Activated CD4-positive, alpha-beta T cell treated with anti-CD3 and anti-CD28 coated beads, Interleukin-2, amount 50 U/mL, for 4 hours (primary cell): ENCODE results near the gene INTS11.

Experiments used
- DNase-seq, 2 experiments: peaks; one replicate each; pipeline ENCODE4 v3.0.0-alpha.2; 2020

INTS11 gene

DNA sequence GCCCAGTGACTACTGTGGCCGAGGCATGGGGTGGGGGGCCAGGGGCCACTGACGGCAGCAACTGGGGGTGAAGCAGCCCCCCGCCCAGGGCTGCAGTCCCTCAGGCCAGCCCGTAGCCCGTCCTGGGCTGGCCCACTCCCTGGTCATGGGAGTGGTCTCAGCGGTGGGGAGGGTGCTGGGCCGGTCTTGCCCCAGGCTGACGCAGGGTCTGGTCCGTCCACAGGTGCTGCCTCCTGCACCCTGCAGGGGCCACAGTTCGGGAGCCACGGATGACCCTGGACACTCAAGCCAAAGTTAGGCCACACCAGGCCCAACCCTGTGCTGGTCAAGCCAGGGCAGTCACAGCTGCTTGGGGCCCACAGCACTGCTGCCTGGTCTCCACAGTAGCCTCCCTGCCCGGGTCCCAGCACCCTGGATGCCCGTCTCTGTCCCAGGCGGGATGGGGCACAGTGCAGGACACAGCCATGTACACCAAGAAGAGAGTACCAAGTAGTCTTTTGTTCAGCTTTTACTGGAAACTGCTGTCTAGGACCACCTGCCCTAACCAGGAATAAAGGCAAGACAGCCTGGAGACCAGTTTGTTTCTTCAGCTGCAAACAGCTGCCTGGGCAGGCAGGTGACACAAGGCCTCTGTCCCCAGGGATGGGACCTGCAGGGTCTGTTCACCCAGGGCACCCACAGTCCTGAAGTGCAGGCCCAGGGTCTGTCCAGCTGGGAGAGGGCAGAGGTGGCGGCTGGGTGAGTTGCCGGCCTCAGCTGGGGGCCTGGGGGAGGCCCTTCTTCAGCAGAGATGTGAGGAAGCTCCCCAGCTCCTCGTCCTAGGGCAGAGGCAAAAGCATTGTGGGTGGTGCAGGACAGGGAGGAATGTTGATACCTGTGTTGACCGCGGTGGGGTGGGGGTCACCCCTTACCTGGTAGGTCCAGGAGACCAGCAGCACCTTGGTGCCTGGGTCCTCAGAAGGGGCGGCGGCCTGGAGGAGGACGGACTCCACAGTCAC, 13.1 kb downstream of the INTS11 start:
- DNase-seq = no peak

DNA sequence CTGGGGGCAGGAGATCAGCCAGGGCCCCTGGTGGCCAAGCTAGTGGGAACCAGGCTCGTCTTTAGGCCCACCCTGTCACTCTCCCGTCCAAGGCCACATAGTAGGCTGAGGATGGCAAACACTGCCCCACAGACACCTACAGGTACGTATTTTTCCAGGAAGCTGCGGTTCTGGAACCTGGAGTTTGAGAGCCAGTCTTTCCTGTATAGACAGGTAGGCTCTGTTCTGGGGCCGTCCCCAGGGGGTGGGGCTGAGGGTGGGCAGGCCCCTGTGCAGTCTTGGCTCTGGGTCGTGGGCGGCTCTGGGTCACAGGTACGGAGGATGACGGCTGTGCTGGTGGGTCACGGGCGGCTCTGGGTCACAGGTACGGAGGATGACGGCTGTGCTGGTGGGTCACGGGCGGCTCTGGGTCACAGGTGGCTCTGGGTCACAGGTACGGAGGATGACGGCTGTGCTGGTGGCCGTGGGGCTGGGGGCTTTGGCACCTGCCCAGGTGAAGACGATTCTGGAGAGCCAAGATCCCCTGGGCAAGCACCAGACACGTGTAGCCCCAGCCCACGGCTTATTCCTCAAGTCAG, 13.9 kb downstream of the INTS11 start:
- DNase-seq = no peak

DNA sequence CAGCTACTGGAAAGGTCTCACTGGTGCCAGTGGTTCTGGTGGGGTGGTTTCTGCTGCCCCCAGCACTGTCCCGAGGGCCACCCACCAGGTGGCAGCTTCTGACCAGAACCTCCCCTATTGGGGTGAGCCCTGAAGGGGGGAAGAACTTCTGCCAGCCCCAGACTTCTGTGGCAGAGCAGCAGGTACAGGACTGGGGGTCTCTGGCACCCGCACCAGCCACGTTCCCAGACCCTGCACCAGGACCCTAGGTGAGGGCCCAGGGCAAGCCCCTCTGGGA, 14.4 kb downstream of the INTS11 start:
- no peak for DNase-seq

DNA sequence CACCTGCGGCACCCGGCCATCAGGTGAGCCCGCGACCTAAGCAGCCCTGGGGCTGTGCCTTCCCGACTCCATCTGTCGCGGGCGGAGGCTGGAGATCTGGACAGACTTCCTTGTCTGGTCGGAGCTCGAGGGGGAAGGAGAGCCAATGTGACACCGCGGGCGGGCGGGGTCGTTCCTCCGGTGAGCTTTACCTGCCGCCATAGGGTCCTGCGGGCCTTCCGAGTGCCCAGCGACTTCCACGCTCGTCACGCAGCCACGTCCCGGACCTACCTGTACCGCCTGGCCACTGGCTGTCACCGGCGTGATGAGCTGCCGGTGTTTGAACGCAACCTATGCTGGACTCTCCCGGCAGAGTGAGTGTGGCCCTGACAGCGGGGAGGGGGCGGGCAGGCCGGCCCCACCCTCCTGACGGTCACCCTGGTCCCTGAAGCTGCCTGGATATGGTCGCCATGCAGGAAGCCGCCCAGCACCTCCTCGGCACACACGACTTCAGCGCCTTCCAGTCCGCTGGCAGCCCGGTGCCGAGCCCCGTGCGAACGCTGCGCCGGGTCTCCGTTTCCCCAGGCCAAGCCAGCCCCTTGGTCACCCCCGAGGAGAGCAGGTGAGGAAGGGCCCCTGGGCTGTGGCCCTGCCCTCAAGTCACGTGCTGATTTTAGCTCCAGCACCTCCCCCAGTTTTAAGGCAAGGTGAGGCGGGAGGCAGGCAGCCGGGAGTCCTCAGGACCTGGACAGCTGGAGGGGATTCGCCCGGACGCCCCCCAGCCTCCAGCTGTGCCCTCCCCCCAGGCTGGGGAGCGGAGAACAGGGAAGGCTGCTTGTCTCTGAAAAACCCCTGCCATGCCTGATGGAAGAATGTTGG, 15.0 kb downstream of the INTS11 start:
- DNase-seq = no peak

DNA sequence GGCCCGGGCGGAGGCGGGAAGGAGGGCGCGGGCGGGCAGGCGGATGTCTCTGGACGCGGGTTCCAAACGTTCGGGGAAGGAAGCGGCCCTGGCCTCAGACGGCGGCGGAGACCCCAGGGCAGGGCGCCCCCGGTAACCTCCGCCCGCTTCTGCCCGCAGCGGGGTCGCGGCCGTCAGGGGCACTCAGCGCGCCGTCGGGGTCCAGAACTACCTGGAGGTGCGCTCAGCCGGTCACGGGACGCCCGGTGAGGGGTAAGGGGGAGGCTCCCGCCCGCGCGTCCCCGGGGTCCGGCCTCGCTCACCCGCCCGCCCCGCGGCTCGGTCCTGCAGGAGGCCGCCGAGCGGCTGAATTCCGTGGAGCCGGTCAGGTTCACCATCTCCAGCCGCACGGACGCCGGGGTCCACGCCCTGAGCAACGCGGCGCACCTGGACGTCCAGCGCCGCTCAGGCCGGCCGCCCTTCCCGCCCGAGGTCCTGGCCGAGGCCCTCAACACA, 15.7 kb downstream of the INTS11 start:
- DNase-seq = no peak

DNA sequence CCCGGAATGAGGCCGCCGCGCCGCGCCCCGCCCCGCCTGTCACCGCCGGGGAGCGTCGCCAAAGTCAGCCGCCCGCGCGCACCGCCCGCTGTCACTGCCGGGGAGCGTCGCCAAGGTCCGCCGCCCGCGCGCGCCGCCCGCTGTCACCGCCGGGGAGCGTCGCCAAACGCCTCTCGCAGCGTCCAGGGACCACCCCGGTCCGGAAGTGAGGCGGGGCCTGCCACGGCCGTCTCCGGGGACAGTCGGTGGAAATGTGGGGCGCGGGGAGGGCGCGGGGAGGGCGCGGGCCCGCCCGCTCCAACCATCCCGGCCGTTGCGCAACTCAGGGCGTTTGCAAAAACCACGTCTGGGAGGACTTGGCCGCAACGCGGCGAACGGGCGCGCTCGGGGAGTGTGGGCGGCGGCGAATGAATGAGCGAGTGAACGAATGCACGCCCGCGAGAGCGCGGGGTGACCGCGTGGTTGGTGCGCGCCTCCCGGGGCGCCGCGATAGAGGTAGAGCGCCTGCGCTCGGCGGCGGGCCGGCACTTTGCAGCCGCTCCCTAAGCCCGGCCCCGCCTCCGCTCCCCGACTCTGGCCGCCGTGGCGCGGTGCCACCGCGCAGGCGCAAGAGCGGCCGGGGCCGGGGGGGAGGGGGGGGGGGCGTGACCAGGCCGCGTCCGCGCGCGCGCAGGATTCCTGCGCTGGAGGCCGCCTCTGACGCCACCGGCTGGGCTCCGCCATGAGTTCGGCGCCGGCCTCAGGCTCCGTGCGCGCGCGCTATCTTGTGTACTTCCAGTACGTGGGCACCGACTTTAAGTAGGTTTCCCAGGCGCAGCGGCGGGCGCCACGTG, 16.3 kb downstream of the INTS11 start, which contains the start of the genes ACAP3 and PUSL1:
ACAP3 (minus strand) TSS at position 8 of the 833 bp plus-strand sequence. CDS start 115 bp downstream, outside the sequence.
PUSL1 (plus strand) TSS at position 675 of the 833 bp plus-strand sequence; CDS start at position 722, 47 bp downstream.
- peak; percentile 80 to 85 for DNase-seq

DNA sequence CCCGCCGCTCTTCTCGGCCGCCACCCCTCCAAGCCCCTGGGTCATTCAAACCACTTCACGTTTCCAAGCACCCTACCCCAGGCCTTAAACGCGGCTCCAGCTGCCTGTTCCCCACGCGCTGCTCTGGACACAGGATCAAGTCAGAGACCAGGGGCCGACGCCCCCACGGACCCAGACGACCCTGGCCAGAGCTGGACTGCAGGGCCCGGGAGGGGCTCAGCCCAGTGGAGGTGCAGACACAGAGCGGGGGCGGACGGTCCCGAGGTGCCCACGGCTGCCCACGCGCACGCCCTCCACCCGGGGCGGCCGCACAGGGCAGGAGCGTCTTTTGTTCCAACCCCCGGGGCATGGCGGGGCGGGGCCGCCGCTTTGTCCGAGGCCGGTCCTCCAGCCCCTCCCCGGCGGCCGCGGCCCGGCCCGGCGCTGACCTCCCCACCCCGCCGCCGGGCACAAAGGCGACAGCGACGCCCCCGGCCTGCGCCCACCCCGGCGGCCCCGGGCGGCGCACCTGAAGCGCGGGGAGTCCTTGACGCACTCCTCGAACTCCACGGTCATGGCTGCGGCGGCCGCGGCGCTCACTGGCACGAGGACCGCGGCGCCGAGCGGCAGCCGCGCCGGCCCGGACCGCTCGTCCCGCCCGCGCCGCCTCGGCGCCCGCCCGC, 17.1 kb downstream of the INTS11 start:
- DNase-seq = no peak

DNA sequence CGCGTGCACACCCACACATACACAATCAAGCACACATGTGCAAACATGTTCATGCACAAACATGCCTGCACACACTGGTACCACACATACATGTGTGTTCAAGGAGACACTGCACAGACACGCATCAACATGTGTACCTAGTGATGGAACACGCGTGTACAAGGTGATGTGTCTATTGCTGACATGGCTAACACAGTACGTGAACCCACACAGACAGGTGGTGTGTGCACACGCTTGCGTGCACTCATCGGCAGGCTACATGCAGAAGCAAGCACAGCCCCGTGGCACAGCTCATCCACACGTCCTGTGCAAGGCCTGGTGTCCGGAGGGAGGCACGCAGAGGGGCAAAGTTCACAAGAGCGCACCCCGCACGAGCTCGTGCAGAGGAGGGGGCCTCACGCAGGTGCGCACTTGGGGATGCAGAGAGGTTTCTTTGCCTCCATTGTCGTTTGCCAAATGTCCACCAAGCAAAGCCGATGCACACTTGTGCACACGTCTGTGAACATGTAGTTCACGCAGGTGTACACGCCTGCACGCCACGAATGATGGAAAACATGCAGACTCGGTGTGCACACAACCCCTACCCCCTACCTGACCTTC, 17.7 kb downstream of the INTS11 start:
- no peak for DNase-seq

DNA sequence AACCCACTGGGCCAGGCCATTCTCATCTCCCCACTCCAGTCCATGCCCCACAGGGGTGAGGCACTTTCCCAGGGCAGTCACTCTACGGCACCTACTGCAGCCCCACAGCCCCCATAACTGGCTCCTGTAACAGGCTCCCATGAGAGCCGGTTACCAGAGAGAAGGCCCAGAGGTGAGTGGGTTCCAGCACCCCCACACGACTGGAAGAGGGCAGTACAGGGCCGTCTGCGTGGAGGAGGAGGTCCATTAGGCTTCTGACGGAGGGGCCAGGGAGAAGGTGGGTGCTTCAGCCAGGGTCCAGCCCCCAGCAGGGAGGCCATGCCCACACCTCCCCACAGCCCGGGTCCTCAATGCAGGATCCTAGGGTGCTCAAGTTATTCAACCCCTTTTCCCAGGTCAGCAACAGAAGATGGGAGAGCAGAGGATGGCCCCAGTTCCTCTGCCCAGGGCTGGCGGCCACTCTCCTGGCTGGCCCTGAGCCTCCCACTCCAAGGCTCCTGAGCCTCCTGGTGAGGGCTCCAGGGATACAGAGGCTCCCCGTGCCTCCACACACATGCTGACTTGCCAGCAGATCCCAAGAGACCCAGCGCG, 18.3 kb downstream of the INTS11 start:
- DNase-seq = no peak

DNA sequence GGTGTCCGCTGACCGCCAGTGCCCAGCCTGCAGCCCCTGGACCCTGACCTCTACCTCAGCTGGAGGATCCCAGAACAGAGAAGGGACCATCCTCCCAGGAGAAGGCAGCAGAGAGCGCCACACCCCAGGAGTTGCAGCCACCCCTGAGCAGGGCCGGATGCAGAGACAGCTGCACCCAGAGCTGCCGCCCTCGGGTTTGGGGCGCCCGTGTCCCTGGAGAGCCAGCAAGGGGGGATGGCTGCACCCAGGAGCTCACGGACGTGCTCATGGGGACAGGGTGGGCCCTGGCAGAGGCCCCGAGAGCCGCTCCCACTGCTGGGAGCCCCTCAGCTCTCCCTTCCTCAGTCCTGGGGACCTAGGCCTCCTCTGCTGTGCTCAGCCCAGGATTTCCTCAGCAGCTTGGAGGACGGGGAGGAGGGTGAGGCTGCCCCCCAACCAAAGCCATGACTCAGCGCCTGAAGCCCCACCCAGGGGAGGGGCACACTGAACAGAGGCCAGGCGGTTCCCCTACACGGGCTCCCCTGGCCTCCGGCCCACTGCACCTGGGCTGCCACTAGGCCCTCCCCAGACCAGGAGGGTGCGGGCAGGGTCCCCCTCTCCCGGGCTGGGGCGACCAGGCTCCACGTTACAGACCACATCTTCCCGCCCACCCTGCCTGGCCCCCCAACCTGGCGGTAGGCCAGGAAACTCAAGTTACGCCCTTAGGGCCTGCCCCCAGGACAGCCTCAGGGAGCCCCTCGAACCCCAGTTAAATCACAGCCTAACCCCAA, 19.0 kb downstream of the INTS11 start:
- peak; percentile 68 to 70 for DNase-seq

DNA sequence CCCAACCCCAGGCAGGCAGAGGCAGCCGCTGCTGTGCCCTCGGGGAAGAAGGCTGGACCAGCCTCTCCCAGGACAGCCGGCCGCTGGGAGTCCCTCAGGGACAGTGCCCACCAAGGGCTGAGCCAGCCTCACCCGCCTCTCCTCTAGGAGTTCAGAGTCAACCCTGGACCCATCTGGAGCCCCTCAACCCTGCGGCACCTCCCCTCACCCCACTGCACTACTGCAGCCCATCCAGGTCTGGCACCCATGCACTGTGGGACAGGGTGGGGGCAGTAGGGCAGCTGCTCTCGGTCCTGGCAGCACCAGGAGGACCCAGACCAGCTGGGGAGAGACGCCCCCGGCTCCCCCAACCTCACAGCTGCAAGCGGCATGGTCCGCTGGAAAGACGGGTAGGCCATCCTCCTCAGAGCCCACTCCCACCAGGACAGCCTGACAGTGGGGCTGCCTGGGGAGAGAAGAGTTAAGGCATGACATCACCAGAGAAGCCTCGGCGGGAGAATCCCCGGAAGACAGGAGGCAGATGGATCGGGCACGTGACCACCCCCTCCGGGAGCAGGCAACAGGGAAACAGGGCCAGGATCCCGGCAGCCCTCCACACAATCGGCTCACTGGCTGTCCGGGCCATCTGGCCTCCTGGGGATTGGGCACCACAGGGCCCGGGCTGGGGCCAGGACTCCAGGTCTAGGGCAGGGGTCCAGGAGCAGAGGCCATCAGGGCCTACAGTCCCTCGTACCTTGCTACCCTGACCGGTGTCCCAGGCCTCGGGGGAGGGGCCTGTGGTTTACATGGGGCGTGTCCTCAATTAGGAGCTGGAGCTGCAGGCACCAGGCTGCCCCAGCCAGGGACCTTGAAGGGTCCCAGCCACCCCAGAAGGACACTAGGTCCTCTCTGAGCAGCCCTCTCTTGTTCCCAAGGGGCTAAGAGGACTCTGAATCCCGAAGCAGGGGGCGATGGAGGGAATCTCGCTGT, 19.8 kb downstream of the INTS11 start:
- DNase-seq = no peak

DNA sequence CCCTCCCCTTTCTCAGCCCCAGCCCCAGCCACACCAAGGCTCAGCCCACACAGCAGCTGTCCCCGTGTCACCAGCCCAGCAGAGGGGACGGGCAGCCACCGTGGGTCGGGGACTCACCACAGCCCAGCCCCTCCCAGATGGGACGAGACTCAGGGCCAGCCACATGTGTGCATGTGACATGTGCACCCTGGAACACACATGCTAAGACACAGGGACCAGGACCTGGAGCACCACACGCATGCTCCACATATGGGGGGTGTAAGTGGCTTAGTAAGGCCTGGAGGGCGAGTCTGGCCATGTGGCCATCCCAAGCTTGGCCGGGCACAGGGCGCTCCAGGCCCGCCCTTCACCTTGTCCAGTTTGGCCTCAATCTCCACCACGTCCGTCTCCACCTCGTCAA, 20.7 kb downstream of the INTS11 start:
- no peak for DNase-seq

DNA sequence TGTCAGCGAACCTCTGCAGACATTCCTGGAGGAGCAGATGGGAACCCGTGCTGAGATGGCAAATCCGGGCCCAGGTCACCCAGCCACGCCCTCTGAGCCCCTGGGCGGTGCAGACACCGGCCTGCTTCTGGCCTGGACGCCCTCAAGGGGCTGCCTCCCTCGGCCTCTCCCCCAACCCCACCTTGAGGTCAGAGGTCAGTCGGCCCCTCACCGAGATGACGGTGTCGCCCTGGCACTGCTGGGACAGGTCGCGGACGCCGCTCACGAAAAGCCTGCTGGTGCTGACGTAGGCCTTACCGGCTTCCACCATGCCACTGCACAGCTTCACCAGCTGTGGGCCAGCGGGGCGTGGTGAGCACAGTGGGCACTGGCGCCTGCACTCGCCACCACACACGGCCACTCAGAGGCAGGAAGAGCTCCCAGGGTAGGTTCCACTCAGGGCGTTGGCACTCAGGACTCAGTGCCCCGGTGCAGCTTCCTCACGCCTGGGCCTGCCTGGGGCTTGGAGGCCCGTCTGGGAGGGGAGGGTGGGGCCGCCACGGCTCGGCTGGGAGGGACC, 21.4 kb downstream of the INTS11 start:
- no peak for DNase-seq

DNA sequence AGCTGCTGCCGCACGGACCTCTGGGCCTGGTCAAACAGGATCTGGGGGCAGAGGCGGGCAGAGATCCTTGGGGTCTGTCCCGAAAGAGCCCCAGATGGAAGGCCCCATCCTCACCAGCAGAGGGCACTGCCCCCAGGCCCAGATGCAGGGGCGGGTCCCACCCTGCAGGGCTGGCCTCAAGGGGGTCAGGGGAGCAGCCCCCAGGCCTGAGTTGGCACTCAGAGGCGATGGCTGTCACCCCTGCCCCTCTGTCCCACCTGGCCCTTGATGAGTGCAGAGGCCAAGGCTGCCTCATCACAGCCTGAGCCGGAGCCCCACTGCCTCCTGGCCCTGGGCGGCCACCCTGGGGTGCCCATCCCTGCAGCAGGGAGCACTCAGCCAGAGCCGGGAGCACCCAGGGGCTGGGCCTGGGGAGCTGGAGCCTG, 22.4 kb downstream of the INTS11 start:
- no peak for DNase-seq

DNA sequence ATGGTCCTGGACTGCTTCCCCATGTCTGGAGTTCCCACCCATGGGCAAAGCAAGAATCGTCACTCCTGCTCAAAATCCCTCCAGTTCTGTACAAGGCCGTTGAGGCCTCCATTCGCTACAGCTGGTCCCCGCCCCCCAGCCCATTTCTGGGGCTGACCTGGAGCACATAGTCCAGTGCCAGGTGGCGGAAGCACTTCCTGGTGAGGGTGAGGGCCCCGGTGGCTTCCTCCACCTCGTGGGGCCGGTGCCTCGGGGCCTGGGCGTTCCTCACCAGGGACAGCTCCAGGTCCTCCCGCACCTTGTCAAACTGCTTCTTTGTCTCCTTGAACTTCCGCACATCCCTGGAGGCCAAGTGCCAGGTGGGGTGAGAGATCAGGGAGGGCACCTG, 24.1 kb downstream of the INTS11 start:
- no peak for DNase-seq

DNA sequence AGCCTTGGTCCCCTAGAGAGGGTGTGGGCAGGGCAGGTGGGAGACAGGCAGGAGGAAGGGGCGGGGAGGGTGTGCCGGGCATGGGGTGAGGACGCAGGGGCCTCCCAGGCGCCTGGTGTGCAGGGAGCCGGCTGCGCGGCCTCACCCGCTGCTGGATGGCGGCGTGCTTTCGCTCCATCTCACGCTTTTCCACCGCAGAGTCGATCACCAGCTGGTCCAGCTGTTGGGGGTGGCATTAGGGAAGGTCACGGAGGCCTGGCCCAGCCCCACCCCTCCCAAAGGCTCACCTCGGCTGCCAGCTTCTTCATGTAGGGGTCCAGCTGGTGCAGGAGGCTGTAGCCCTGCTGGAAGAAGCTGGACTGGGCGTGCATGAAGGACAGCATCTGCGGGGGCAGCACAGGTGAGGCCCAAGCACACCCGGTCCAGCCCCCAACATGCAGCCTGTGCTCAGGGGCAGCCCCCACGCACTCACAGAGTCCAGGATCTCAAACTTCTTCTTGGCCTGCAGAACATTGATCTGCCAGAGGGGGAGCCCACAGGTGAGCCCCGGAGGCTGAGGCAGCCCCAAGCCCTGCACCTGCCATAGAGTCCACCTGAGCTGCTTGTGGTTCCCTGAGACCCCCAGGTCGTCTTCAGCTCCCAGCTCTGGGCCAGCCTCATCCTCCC, 24.6 kb downstream of the INTS11 start:
- DNase-seq = no peak

DNA sequence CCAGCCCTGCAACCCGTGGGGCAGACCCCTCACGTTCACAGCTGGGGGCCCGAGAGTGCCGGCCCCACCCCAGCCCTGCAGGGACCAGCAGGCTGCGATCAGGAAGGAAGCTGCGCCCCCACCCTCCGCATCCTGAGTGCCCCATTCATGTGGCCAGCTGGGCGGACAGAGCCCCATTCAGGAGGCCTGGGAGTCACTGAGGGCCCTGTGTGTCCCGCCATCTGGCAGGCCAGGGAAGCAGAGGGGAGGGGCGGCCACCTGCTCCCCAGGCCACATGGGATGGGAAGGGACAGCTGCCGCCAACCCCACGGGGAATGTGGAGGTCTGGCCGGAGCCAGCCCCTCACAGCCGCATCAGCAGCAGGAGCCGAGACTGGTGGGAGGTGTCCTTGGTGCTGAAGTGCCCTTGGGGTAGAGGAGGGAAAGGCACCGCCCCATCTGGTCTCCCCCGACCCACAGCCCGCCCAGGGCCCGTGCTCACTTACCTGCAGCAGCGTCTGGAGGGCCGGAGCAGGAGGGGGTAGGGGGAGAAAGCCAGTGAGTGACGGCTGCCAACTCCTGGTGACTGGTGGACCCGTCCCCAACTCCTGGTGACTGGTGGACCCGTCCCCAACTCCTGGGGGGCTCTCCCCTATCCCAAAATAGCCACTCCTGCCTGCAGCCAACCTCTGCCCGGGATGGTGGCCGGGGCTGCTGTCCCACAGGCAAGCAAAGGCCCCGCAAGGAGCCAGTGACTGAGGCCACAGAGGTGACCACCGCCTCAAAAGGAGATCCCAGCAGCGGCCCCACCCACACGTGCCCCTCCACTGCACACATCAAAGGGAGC, 25.4 kb downstream of the INTS11 start:
- no peak for DNase-seq
